H1 (cell line): ENCODE results near the gene SH3PXD2A. TPM values are rescaled to one million over a fixed set of nuclear protein-coding genes. Genes with fewer than 3 reads are reported as not detected.

Experiments
- CTCF ChIA-PET: fragments of 300-600 bp; sonication (Branson Sonifier 250); formaldehyde crosslinking; loops from one replicate; lab custom pipeline; 2021; ENCODE audit not compliant: partially characterized antibody; lab: Charles Lee
- POLR2A ChIA-PET: fragments of 300-600 bp; sonication (Branson Sonifier 250); formaldehyde crosslinking; loops from one replicate; lab custom pipeline; 2021; ENCODE audit warnings: inconsistent platforms; ENCODE audit not compliant: partially characterized antibody; lab: Charles Lee
- DNase-seq, 2 experiments: peaks; one replicate each; pipeline versions ENCODE4 v3.0.0 to v3.0.0-alpha.2; 2010 to 2022; ENCODE audit warnings: low spot score in 2 of 2, low read depth in 1 of 2, mixed read lengths in 1 of 2
- FAIRE-seq: peaks from 2 replicates; lab custom pipeline; 2011; peaks lifted over from hg19 to GRCh38; lab: Jason Lieb, UNC
- H2AFZ ChIP-seq: 2 replicates; pipeline ENCODE4 v1.8.1; 2012; ENCODE audit warnings: low read length, inconsistent platforms
- H2AK5ac ChIP-seq: 2 replicates; pipeline ENCODE4 v1.6.1; 2013; ENCODE audit warnings: low read depth, low read length
- H2BK120ac ChIP-seq: replicated peaks from 2 replicates; pipeline ENCODE3; 2013; ENCODE audit warnings: low read depth, low read length, inconsistent platforms
- H2BK12ac ChIP-seq: 2 replicates; pipeline ENCODE4 v1.6.1; 2013; ENCODE audit warnings: low read depth, low read length
- H2BK15ac ChIP-seq: 2 replicates; pipeline ENCODE4 v1.6.1; 2013; ENCODE audit warnings: low read length
- H2BK20ac ChIP-seq: 2 replicates; pipeline ENCODE4 v1.6.1; 2013; ENCODE audit warnings: low read length
- H2BK5ac ChIP-seq: 2 replicates; pipeline ENCODE4 v1.6.1; 2013; ENCODE audit warnings: low read depth, low read length
- H3K14ac ChIP-seq: 2 replicates; pipeline ENCODE4 v1.6.1; 2013; ENCODE audit warnings: inconsistent platforms; ENCODE audit not compliant: insufficient read length
- H3K18ac ChIP-seq: 2 replicates; pipeline ENCODE4 v1.6.1; 2013; ENCODE audit warnings: low read length; ENCODE audit errors: extremely low read depth
- H3K23ac ChIP-seq: 2 replicates; pipeline ENCODE4 v1.6.1; 2013; ENCODE audit warnings: inconsistent platforms; ENCODE audit not compliant: insufficient read length
- H3K23me2 ChIP-seq: 2 replicates; pipeline ENCODE4 v1.6.1; 2013; ENCODE audit warnings: low read depth, low read length
- H3K27ac ChIP-seq: 2 replicates; pipeline ENCODE4 v1.6.1; 2011; ENCODE audit warnings: low read depth, low read length, inconsistent platforms
- H3K27me3 ChIP-seq, 4 experiments: replicated peaks in 1 of 4; 1 replicate in 1 of 4; 2 replicates in 3 of 4; pipeline versions ENCODE4 v1.6.1 to v1.8.1; 2011 to 2013; ENCODE audit warnings: low read length in 3 of 4, mild to moderate bottlenecking in 3 of 4, inconsistent platforms in 2 of 4, mixed read lengths in 2 of 4, moderate library complexity in 1 of 4; ENCODE audit not compliant: control insufficient read depth in 3 of 4, insufficient read depth in 3 of 4; ENCODE audit errors: extremely low read depth in 1 of 4
- H3K36me3 ChIP-seq, 4 experiments: 2 replicates each; pipeline versions ENCODE4 v1.6.1 to v1.8.1; 2011 to 2013; ENCODE audit warnings: mild to moderate bottlenecking in 4 of 4, low read length in 3 of 4, moderate library complexity in 2 of 4, control low read depth in 1 of 4, inconsistent platforms in 1 of 4; ENCODE audit not compliant: insufficient read depth in 4 of 4, control insufficient read depth in 2 of 4
- H3K4ac ChIP-seq: replicated peaks from 2 replicates; pipeline ENCODE3; 2013; ENCODE audit warnings: low read length, low read depth, mixed read lengths, inconsistent platforms; ENCODE audit not compliant: insufficient read length
- H3K4me1 ChIP-seq, 4 experiments: replicated peaks in 1 of 4; 1 replicate in 1 of 4; 2 replicates in 3 of 4; pipeline versions ENCODE4 v1.6.1 to v1.8.1; 2011 to 2013; ENCODE audit warnings: low read length in 3 of 4, inconsistent platforms in 2 of 4, mixed read lengths in 1 of 4; ENCODE audit not compliant: insufficient read depth in 4 of 4, control insufficient read depth in 3 of 4
- H3K4me2 ChIP-seq, 2 experiments: 2 replicates each; pipeline versions ENCODE4 v1.6.1 to v1.8.1; 2011 to 2013; ENCODE audit warnings: low read depth in 2 of 2, low read length in 2 of 2, control low read depth in 1 of 2, inconsistent platforms in 1 of 2, mild to moderate bottlenecking in 1 of 2; ENCODE audit not compliant: insufficient read depth in 1 of 2
- H3K4me3 ChIP-seq, 4 experiments: fragments of 200-600, 300-600 bp in 1 of 4; sonication (generic), shearing (Covaris generic), sonication (Bioruptor Twin) in 1 of 4; 2 replicates each; pipeline versions ENCODE4 v1.5.1 to v1.8.1; 2011 to 2016; ENCODE audit warnings: low read length in 4 of 4, low read depth in 3 of 4, control low read depth in 2 of 4, inconsistent platforms in 2 of 4, mild to moderate bottlenecking in 2 of 4, mixed read lengths in 1 of 4, moderate library complexity in 1 of 4; ENCODE audit not compliant: insufficient read depth in 2 of 4; ENCODE audit errors: extremely low read depth in 1 of 4
- H3K56ac ChIP-seq: replicated peaks from 2 replicates; pipeline ENCODE3; 2013; ENCODE audit warnings: low read depth, mild to moderate bottlenecking, mixed read lengths, low read length, inconsistent platforms; ENCODE audit not compliant: insufficient read length
- H3K79me1 ChIP-seq: 2 replicates; pipeline ENCODE4 v1.6.1; 2013; ENCODE audit warnings: low read depth, low read length, control low read depth
- H3K79me2 ChIP-seq, 2 experiments: 2 replicates each; pipeline versions ENCODE4 v1.6.1 to v1.8.1; 2012 to 2013; ENCODE audit warnings: low read length in 2 of 2, mild to moderate bottlenecking in 2 of 2, inconsistent platforms in 1 of 2; ENCODE audit not compliant: insufficient read depth in 2 of 2, control insufficient read depth in 1 of 2
- H3K9ac ChIP-seq, 4 experiments: replicated peaks in 1 of 4; 1 replicate in 1 of 4; 2 replicates in 3 of 4; pipeline versions ENCODE4 v1.6.1 to v1.8.1; 2011 to 2013; ENCODE audit warnings: low read depth in 3 of 4, low read length in 3 of 4, control low read depth in 2 of 4, mild to moderate bottlenecking in 2 of 4, moderate library complexity in 2 of 4, inconsistent platforms in 1 of 4; ENCODE audit errors: extremely low read depth in 1 of 4
- H3K9me3 ChIP-seq, 2 experiments: 2 replicates each; pipeline versions ENCODE4 v1.6.1 to v1.8.1; 2012 to 2013; ENCODE audit warnings: mild to moderate bottlenecking in 2 of 2, moderate library complexity in 2 of 2, control low read depth in 1 of 2, inconsistent platforms in 1 of 2, low read depth in 1 of 2, low read length in 1 of 2, mixed read lengths in 1 of 2; ENCODE audit not compliant: insufficient read depth in 2 of 2
- H4K20me1 ChIP-seq, 2 experiments: replicated peaks in 1 of 2; 2 replicates each; pipeline versions ENCODE3 to v1.8.1; 2011 to 2013; ENCODE audit warnings: inconsistent platforms in 2 of 2, low read length in 2 of 2, mild to moderate bottlenecking in 1 of 2; ENCODE audit not compliant: insufficient read depth in 2 of 2, control insufficient read depth in 1 of 2
- H4K5ac ChIP-seq: 2 replicates; pipeline ENCODE4 v1.6.1; 2013; ENCODE audit warnings: low read length, low read depth, mixed read lengths, inconsistent platforms; ENCODE audit not compliant: insufficient read length
- H4K8ac ChIP-seq: 2 replicates; pipeline ENCODE4 v1.8.0; 2013; ENCODE audit warnings: mild to moderate bottlenecking, moderate library complexity, low read length, inconsistent platforms; ENCODE audit not compliant: insufficient read depth; ENCODE audit errors: extremely low read depth
- H4K91ac ChIP-seq: replicated peaks from 2 replicates; pipeline ENCODE3; 2013; ENCODE audit warnings: low read length, mixed read lengths, inconsistent platforms; ENCODE audit not compliant: insufficient read length
- ASH2L ChIP-seq: fragments of 200-600, 300-600 bp; sonication (generic); IDR thresholded peaks from one replicate; pipeline ENCODE4 v1.7.1; 2017; ENCODE audit warnings: low read length
- MAX ChIP-seq: IDR thresholded peaks from 2 replicates; pipeline ENCODE4 v1.6.1; 2012; ENCODE audit warnings: inconsistent platforms
- RFX5 ChIP-seq: IDR thresholded peaks from 2 replicates; pipeline ENCODE4 v1.6.1; 2011; ENCODE audit warnings: low read depth, low read length, improper control_type of control experiment, borderline replicate concordance
- WGBS, 2 experiments: shearing (Covaris generic) in 1 of 2; methylation state at CpG; one replicate each; pipeline versions ENCODE4 v1.1.6 to v1.1.7; 2013 to 2015; ENCODE audit warnings: low lambda C conversion rate in 2 of 2, mixed read lengths in 2 of 2, inconsistent platforms in 1 of 2, low coverage in 1 of 2, missing lambda C conversion rate in 1 of 2; ENCODE audit not compliant: insufficient replicate concordance in 2 of 2, insufficient coverage in 1 of 2, insufficient read length in 1 of 2; ENCODE audit errors: extremely low coverage in 1 of 2, missing lambda C conversion rate in 1 of 2; 5-methylcytosine and 5-hydroxymethylcytosine counted together
- polyA plus RNA-seq, 7 experiments: library from polyadenylated mRNA; depleted of rRNA in 3 of 7; stranded (reverse) in 5 of 7; unstranded in 2 of 7; fragments of >200 nt in 5 of 7; fragments of 200-250 nt in 2 of 7; gene quantifications; 1 replicate in 5 of 7; 2 replicates in 1 of 7; 4 replicates in 1 of 7; pipeline versions ENCODE4 v1.2.1 to v1.2.3, GENCODE V29; 2011 to 2013; ENCODE audit warnings: missing spikeins in 2 of 7, mixed read lengths in 2 of 7
- total RNA-seq: library from RNA; stranded (reverse); fragmentation: NEBNext Ultra II Directional; extraction: Animal tissue kit (Norgen Biotek cat#: 25700); gene quantifications from 2 replicates; pipeline ENCODE4 v1.2.1, GENCODE V29; 2021

Gene SH3PXD2A
- total and polyA plus RNA-seq, 2 of the 8 experiments (the other 6 are each of a cell fraction or from before 2014, with no cell fraction given), result 5.4 to 16.3 TPM

GRCh38 chr10:103660364-103661197, 194.8 kb downstream of the SH3PXD2A start:
- Histone ChIP-seq H2BK5ac (peak overlapping the region; percentile 75; the same call in 1 of the 2 replicates), H3K9me3 (no peaks in the 10 kb centered on the region), H2BK120ac (no peak overlapping the region), H3K79me1 (0 out of 2 replicates have a peak, but pooled peaks cover 7% of the 10 kb centered on the region), H3K23me2 (no peaks in the 10 kb centered on the region), H3K36me3 (peaks cover 0 to 6% (median under 1%) of the 10 kb centered on the region in 4 experiments; a peak in 1 of 8 replicates), H2AFZ (no peak overlapping the region), H2BK20ac (no peak overlapping the region), H2BK15ac (peak overlapping the region; percentile 61; the same call in 1 of the 2 replicates), H2AK5ac (0 out of 2 replicates have a peak overlapping the region, but pooled peaks have one; percentile 75), H3K4me1 (peaks cover 0 to 27% (median 18%) of the 10 kb centered on the region in 4 experiments; a peak in 6 of 7 replicates), H3K14ac (no peak overlapping the region), H3K27ac (no peak overlapping the region), H3K4me3 (peak overlapping the region in 1 of 4 experiments; percentile 51; a peak in 2 of 8 replicates), H3K4me2 (peak overlapping the region; percentile 9 to 54; a peak in 3 of 4 replicates), H4K20me1 (no peaks in the 10 kb centered on the region), H4K5ac (no peak overlapping the region), H3K18ac (peak overlapping the region; percentile 75; the same call in 1 of the 2 replicates), H3K23ac (no peak overlapping the region), H3K56ac (no peak overlapping the region), H3K27me3 (no peaks in the 10 kb centered on the region; a peak in 1 of 7 replicates), H4K91ac (no peak overlapping the region), H3K79me2 (no peaks in the 10 kb centered on the region), H3K9ac (no peak overlapping the region), H4K8ac (peak overlapping the region; percentile 63; the same call in 1 of the 2 replicates), H2BK12ac (peak overlapping the region; percentile 55; the same call in 1 of the 2 replicates), H3K4ac (no peak overlapping the region)
- TF ChIP-seq ASH2L (peak; percentile 2), MAX (peak; percentile 62; the same call in 1 of the 2 replicates), RFX5 (no peak)
- FAIRE-seq (no peak), DNase-seq (no peak)
- WGBS, 2 experiments, result 80% methylated on average over 34 of the region's 42 CpGs; no CpG with 5 or more reads in 1 of the 2 experiments
- CTCF ChIA-PET, result interaction anchor here (0.8 to 27.1 kb wide), 16 partner anchors 9 to 117 kb away, joined by 3 to 336 read pairs (median 6); no protein-coding TSS in a partner anchor
- POLR2A ChIA-PET, result interaction anchor here (0.8 to 2.3 kb wide), 11 partner anchors 10 to 57 kb away, joined by 3 to 18 read pairs (median 4); no protein-coding TSS in a partner anchor
